ENCODE data around the gene TMEM63A.

Gene TMEM63A

GRCh38 chr1:225909477-225909876, 27.3 kb upstream of the TMEM63A start:
- Histone ChIP-seq H3K4me3 (ENCODE audit: insufficient read depth, low read depth, low read length) (no peak overlapping the region), H3K4me1 (ENCODE audit: control insufficient read depth, insufficient read depth, low read length) (no peaks in the 10 kb centered on the region), H3K27me3 (ENCODE audit: control insufficient read depth, insufficient read depth, low read length, poor library complexity, severe bottlenecking) (peaks cover 11% of the 10 kb centered on the region), H3K36me3 (ENCODE audit: control insufficient read depth, insufficient read depth, low read length) (no peaks in the 10 kb centered on the region), H3K9me3 (ENCODE audit: control insufficient read depth, low read length) (no peaks in the 10 kb centered on the region), H3K27ac (ENCODE audit: insufficient read depth, low read depth, low read length, poor library complexity, severe bottlenecking) (no peak overlapping the region)
- 89 to 90% methylated on average over 1 of the region's 1 CpG for WGBS, 2 experiments

- Histone ChIP-seq H3K9me3 (ENCODE audit: control insufficient read depth, low read length) (no peaks in the 10 kb centered on the region), H3K4me3 (ENCODE audit: insufficient read depth, low read depth, low read length) (no peak overlapping the region), H3K27me3 (ENCODE audit: control insufficient read depth, insufficient read depth, low read length, poor library complexity, severe bottlenecking) (peaks cover 11% of the 10 kb centered on the region), H3K36me3 (ENCODE audit: control insufficient read depth, insufficient read depth, low read length) (no peaks in the 10 kb centered on the region), H3K27ac (ENCODE audit: insufficient read depth, low read depth, low read length, poor library complexity, severe bottlenecking) (no peak overlapping the region), H3K4me1 (ENCODE audit: control insufficient read depth, insufficient read depth, low read length) (no peaks in the 10 kb centered on the region)
- 67 to 96% methylated on average over 1 to 2 of the region's 2 CpGs for WGBS, 2 experiments
Measured at GRCh38 chr1:225908773-225909172, 26.6 kb upstream of the TMEM63A start.

GRCh38 chr1:225908013-225908640, 25.9 kb upstream of the TMEM63A start:
- peaks cover 11% of the 10 kb centered on the region for H3K27me3 ChIP-seq (ENCODE audit: control insufficient read depth, insufficient read depth, low read length, poor library complexity, severe bottlenecking)
- H3K36me3 ChIP-seq (ENCODE audit: control insufficient read depth, insufficient read depth, low read length): no peaks in the 10 kb centered on the region
- 91 to 93% methylated on average over 5 of the region's 5 CpGs for WGBS, 2 experiments
- no peaks in the 10 kb centered on the region for H3K4me1 ChIP-seq (ENCODE audit: control insufficient read depth, insufficient read depth, low read length)
- H3K4me3 ChIP-seq (ENCODE audit: insufficient read depth, low read depth, low read length): no peak overlapping the region
- H3K27ac ChIP-seq (ENCODE audit: insufficient read depth, low read depth, low read length, poor library complexity, severe bottlenecking): no peak overlapping the region
- no peaks in the 10 kb centered on the region for H3K9me3 ChIP-seq (ENCODE audit: control insufficient read depth, low read length)

GRCh38 chr1:225907341-225907740, 25.2 kb upstream of the TMEM63A start:
- Histone ChIP-seq H3K36me3 (ENCODE audit: control insufficient read depth, insufficient read depth, low read length) (no peaks in the 10 kb centered on the region), H3K4me3 (ENCODE audit: insufficient read depth, low read depth, low read length) (no peak overlapping the region), H3K27ac (ENCODE audit: insufficient read depth, low read depth, low read length, poor library complexity, severe bottlenecking) (no peak overlapping the region), H3K4me1 (ENCODE audit: control insufficient read depth, insufficient read depth, low read length) (no peaks in the 10 kb centered on the region), H3K9me3 (ENCODE audit: control insufficient read depth, low read length) (no peaks in the 10 kb centered on the region), H3K27me3 (ENCODE audit: control insufficient read depth, insufficient read depth, low read length, poor library complexity, severe bottlenecking) (peaks cover 10% of the 10 kb centered on the region)
- 92 to 93% methylated on average over 7 of the region's 7 CpGs for WGBS, 2 experiments

- Histone ChIP-seq H3K27ac (ENCODE audit: insufficient read depth, low read depth, low read length, poor library complexity, severe bottlenecking) (no peak overlapping the region), H3K36me3 (ENCODE audit: control insufficient read depth, insufficient read depth, low read length) (no peaks in the 10 kb centered on the region), H3K9me3 (ENCODE audit: control insufficient read depth, low read length) (no peaks in the 10 kb centered on the region), H3K4me1 (ENCODE audit: control insufficient read depth, insufficient read depth, low read length) (no peaks in the 10 kb centered on the region), H3K27me3 (ENCODE audit: control insufficient read depth, insufficient read depth, low read length, poor library complexity, severe bottlenecking) (peaks cover under 1% of the 10 kb centered on the region), H3K4me3 (ENCODE audit: insufficient read depth, low read depth, low read length) (no peak overlapping the region)
- 92 to 94% methylated on average over 6 of the region's 6 CpGs for WGBS, 2 experiments
Measured at GRCh38 chr1:225906467-225906866, 24.3 kb upstream of the TMEM63A start.

- no peaks in the 10 kb centered on the region for H3K36me3 ChIP-seq (ENCODE audit: control insufficient read depth, insufficient read depth, low read length)
- H3K9me3 ChIP-seq (ENCODE audit: control insufficient read depth, low read length): no peaks in the 10 kb centered on the region
- H3K4me3 ChIP-seq (ENCODE audit: insufficient read depth, low read depth, low read length): no peak overlapping the region
- H3K27ac ChIP-seq (ENCODE audit: insufficient read depth, low read depth, low read length, poor library complexity, severe bottlenecking): no peak overlapping the region
- peaks cover 6% of the 10 kb centered on the region for H3K4me1 ChIP-seq (ENCODE audit: control insufficient read depth, insufficient read depth, low read length)
- no peaks in the 10 kb centered on the region for H3K27me3 ChIP-seq (ENCODE audit: control insufficient read depth, insufficient read depth, low read length, poor library complexity, severe bottlenecking)
- 88 to 89% methylated on average over 4 of the region's 4 CpGs for WGBS, 2 experiments
Measured at GRCh38 chr1:225903623-225904022, 21.4 kb upstream of the TMEM63A start.

- no peaks in the 10 kb centered on the region for H3K27me3 ChIP-seq (ENCODE audit: control insufficient read depth, insufficient read depth, low read length, poor library complexity, severe bottlenecking)
- 2 to 5% methylated on average over 4 of the region's 4 CpGs for WGBS, 2 experiments
- H3K4me3 ChIP-seq (ENCODE audit: insufficient read depth, low read depth, low read length): no peak overlapping the region
- no peaks in the 10 kb centered on the region for H3K36me3 ChIP-seq (ENCODE audit: control insufficient read depth, insufficient read depth, low read length)
- peaks cover 9% of the 10 kb centered on the region for H3K4me1 ChIP-seq (ENCODE audit: control insufficient read depth, insufficient read depth, low read length)
- no peaks in the 10 kb centered on the region for H3K9me3 ChIP-seq (ENCODE audit: control insufficient read depth, low read length)
- H3K27ac ChIP-seq (ENCODE audit: insufficient read depth, low read depth, low read length, poor library complexity, severe bottlenecking): no peak overlapping the region
Measured at GRCh38 chr1:225899044-225899925, 17.1 kb upstream of the TMEM63A start.

GRCh38 chr1:225897595-225898514, 15.7 kb upstream of the TMEM63A start:
- Histone ChIP-seq H3K4me1 (ENCODE audit: control insufficient read depth, insufficient read depth, low read length) (peaks cover 9% of the 10 kb centered on the region), H3K27ac (ENCODE audit: insufficient read depth, low read depth, low read length, poor library complexity, severe bottlenecking) (no peak overlapping the region), H3K27me3 (ENCODE audit: control insufficient read depth, insufficient read depth, low read length, poor library complexity, severe bottlenecking) (no peaks in the 10 kb centered on the region), H3K4me3 (ENCODE audit: insufficient read depth, low read depth, low read length) (no peak overlapping the region), H3K36me3 (ENCODE audit: control insufficient read depth, insufficient read depth, low read length) (no peaks in the 10 kb centered on the region), H3K9me3 (ENCODE audit: control insufficient read depth, low read length) (no peaks in the 10 kb centered on the region)
- WGBS, 2 experiments: 85 to 87% methylated on average over 19 of the region's 19 CpGs

GRCh38 chr1:225896937-225897549, 14.9 kb upstream of the TMEM63A start:
- no peaks in the 10 kb centered on the region for H3K27me3 ChIP-seq (ENCODE audit: control insufficient read depth, insufficient read depth, low read length, poor library complexity, severe bottlenecking)
- 74 to 75% methylated on average over 7 of the region's 7 CpGs for WGBS, 2 experiments
- peaks cover 9% of the 10 kb centered on the region for H3K4me1 ChIP-seq (ENCODE audit: control insufficient read depth, insufficient read depth, low read length)
- H3K9me3 ChIP-seq (ENCODE audit: control insufficient read depth, low read length): no peaks in the 10 kb centered on the region
- H3K4me3 ChIP-seq (ENCODE audit: insufficient read depth, low read depth, low read length): no peak overlapping the region
- no peaks in the 10 kb centered on the region for H3K36me3 ChIP-seq (ENCODE audit: control insufficient read depth, insufficient read depth, low read length)
- no peak overlapping the region for H3K27ac ChIP-seq (ENCODE audit: insufficient read depth, low read depth, low read length, poor library complexity, severe bottlenecking)

Measured in ectodermal cell (in vitro differentiated cells).